GM23248 (cell line): ENCODE results near the gene SCAPER. TPM values are rescaled to one million over a fixed set of nuclear protein-coding genes. Genes with fewer than 3 reads are reported as not detected.
"Not testable (repeated sequence)": the region's sequence is repeated elsewhere in the genome, so short reads cannot be mapped to it uniquely, and the experiment has no call there.

ENCODE experiments used
- DNase-seq: peaks from one replicate; pipeline ENCODE4 v3.0.0-alpha.2; 2015
- H2AFZ ChIP-seq: fragments of 200-600 bp; sonication (generic); 2 replicates; pipeline ENCODE4 v1.6.1; 2016; ENCODE audit warnings: antibody characterized with exemption
- H3F3A ChIP-seq: fragments of 200-600 bp; sonication (generic); 2 replicates; pipeline ENCODE4 v1.6.1; 2016; ENCODE audit warnings: mild to moderate bottlenecking, antibody characterized with exemption, mixed run types; ENCODE audit not compliant: insufficient read depth
- H3K27ac ChIP-seq: fragments of 200-600 bp; sonication (generic); 2 replicates; pipeline ENCODE4 v1.5.1; 2016; ENCODE audit warnings: mild to moderate bottlenecking
- H3K27me3 ChIP-seq: fragments of 200-600 bp; sonication (generic); replicated peaks from 2 replicates; pipeline ENCODE4 v1.6.1; 2016; ENCODE audit warnings: mild to moderate bottlenecking; ENCODE audit not compliant: insufficient read depth
- H3K36me3 ChIP-seq: fragments of 200-600 bp; sonication (generic); 2 replicates; pipeline ENCODE4 v1.6.1; 2016; ENCODE audit warnings: low read depth, mild to moderate bottlenecking
- H3K4me1 ChIP-seq: fragments of 200-600 bp; sonication (generic); 2 replicates; pipeline ENCODE4 v1.6.1; 2016; ENCODE audit warnings: mild to moderate bottlenecking; ENCODE audit not compliant: insufficient read depth
- H3K4me2 ChIP-seq: fragments of 200-600 bp; sonication (generic); one replicate; pipeline ENCODE4 v1.6.1; 2016; ENCODE audit warnings: mild to moderate bottlenecking; ENCODE audit not compliant: unreplicated experiment
- H3K4me3 ChIP-seq: fragments of 200-600 bp; sonication (generic); 2 replicates; pipeline ENCODE4 v1.5.1; 2016; ENCODE audit warnings: mild to moderate bottlenecking
- H3K79me2 ChIP-seq: fragments of 200-600 bp; sonication (generic); 2 replicates; pipeline ENCODE4 v1.6.1; 2016; ENCODE audit warnings: mild to moderate bottlenecking; ENCODE audit not compliant: insufficient read depth
- H3K9ac ChIP-seq: fragments of 200-600 bp; sonication (generic); 2 replicates; pipeline ENCODE4 v1.6.1; 2016; ENCODE audit warnings: mild to moderate bottlenecking
- H3K9me2 ChIP-seq: fragments of 200-600 bp; sonication (generic); 2 replicates; pipeline ENCODE4 v1.6.1; 2016; ENCODE audit warnings: mixed run types, mild to moderate bottlenecking, moderate library complexity; ENCODE audit not compliant: insufficient read depth
- H3K9me3 ChIP-seq: fragments of 200-600 bp; sonication (generic); one replicate; pipeline ENCODE4 v1.6.1; 2017; ENCODE audit warnings: low read depth
- H4K20me1 ChIP-seq: fragments of 200-600 bp; sonication (generic); 2 replicates; pipeline ENCODE4 v1.6.0; 2016; ENCODE audit not compliant: insufficient read depth
- EZH2 ChIP-seq: fragments of 200-600 bp; sonication (generic); IDR thresholded peaks from 2 replicates; pipeline ENCODE4 v1.6.1; 2018; ENCODE audit warnings: antibody characterized with exemption, mild to moderate bottlenecking; ENCODE audit not compliant: insufficient read depth, poor library complexity, severe bottlenecking
- EZH2phosphoT487 ChIP-seq: fragments of 200-600 bp; sonication (generic); IDR thresholded peaks from 2 replicates; pipeline ENCODE4 v1.6.1; 2018; ENCODE audit warnings: antibody characterized with exemption, moderate library complexity, mild to moderate bottlenecking, low read depth; ENCODE audit not compliant: insufficient read depth
- WGBS, 2 experiments: methylation state at CpG; one replicate each; pipeline ENCODE4 v1.1.6; 2015 to 2017; ENCODE audit warnings: low lambda C conversion rate in 2 of 2, low coverage in 1 of 2; ENCODE audit errors: missing lambda C conversion rate in 2 of 2; 5-methylcytosine and 5-hydroxymethylcytosine counted together
- in situ Hi-C: fragments of 300-500 bp; cut with MboI; formaldehyde crosslinking; loops from 2 replicates; pipeline ENCODE4 v1.15.0; 2020
- polyA plus RNA-seq: library from polyadenylated mRNA; unstranded; fragments of >200 nt; fragmentation: Nextera tagmentation; extraction: Ambion mirVana; gene quantifications from 2 replicates; pipeline ENCODE4 v1.2.1, GENCODE V29; 2016
- total RNA-seq: library from RNA; depleted of rRNA; stranded (reverse); fragments of >200 nt; shearing (Covaris generic); gene quantifications from 2 replicates; pipeline ENCODE4 v1.2.3, GENCODE V29; 2014

Gene SCAPER
- total and polyA plus RNA-seq, 2 experiments from 2014 or later, result 5.9 to 7.8 TPM

- H3K27me3 ChIP-seq, result no peaks in the 10 kb centered on the region
- no peaks in the 10 kb centered on the region for H3K9me3 ChIP-seq
- 96 to 97% methylated on average over 4 of the region's 4 CpGs for WGBS, 2 experiments
- H3K4me1 ChIP-seq, result peaks cover 6% of the 10 kb centered on the region
- H3K4me3 ChIP-seq, result no peak overlapping the region
- H4K20me1 ChIP-seq, result no peaks in the 10 kb centered on the region
- no peak overlapping the region for H2AFZ ChIP-seq
- TF ChIP-seq EZH2phosphoT487 (no peak), EZH2 (no peak)
- peaks cover 3% of the 10 kb centered on the region; the same call in 1 of the 2 replicates for H3F3A ChIP-seq
- peaks cover 9% of the 10 kb centered on the region; the same call in 1 of the 2 replicates for H3K79me2 ChIP-seq
- H3K36me3 ChIP-seq, result no peaks in the 10 kb centered on the region
- H3K9ac ChIP-seq, result no peak overlapping the region
- in situ Hi-C loops, result no loop called here
- no peak overlapping the region for H3K4me2 ChIP-seq
- DNase-seq, result no peak
- no peak overlapping the region for H3K27ac ChIP-seq
- no peaks in the 10 kb centered on the region for H3K9me2 ChIP-seq
These were observed 7.0 kb downstream of the SCAPER start for GRCh38 chr15:76898102-76898501.

DNA sequence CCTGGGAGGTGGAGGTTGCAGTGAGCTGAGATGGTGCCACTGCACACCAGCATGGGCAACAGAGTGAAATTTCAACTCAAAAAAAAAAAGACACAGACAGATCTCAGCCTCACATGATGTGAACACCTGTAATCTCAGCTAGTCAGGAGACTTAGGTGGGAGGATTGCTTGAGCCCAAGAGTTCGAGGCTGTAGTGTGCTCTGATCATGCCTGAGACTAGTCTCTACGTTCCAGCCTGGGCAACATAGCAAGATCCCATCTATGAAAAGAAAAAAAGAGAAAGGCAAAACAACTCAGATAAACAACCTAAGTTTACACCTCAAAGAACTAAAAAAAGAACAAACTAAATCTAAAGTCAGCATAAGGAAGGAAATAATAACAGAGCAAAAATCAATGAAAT, 11.0 kb downstream of the SCAPER start:
- H3K27ac ChIP-seq, result no peak overlapping the region
- peaks cover 8% of the 10 kb centered on the region; the same call in 1 of the 2 replicates for H3K79me2 ChIP-seq
- in situ Hi-C loops, result no loop called here
- H3K9me3 ChIP-seq, result no peaks in the 10 kb centered on the region
- H3K27me3 ChIP-seq, result no peaks in the 10 kb centered on the region
- H3K4me3 ChIP-seq, result no peak overlapping the region
- H3K9ac ChIP-seq, result no peak overlapping the region
- no peak overlapping the region for H3K4me2 ChIP-seq
- no peaks in the 10 kb centered on the region for H3K36me3 ChIP-seq
- H3K9me2 ChIP-seq, result no peaks in the 10 kb centered on the region
- no peak overlapping the region for H2AFZ ChIP-seq
- DNase-seq, result no peak
- no peaks in the 10 kb centered on the region for H3K4me1 ChIP-seq
- no peaks in the 10 kb centered on the region for H4K20me1 ChIP-seq
- H3F3A ChIP-seq, result no peaks in the 10 kb centered on the region
- TF ChIP-seq EZH2 (no peak), EZH2phosphoT487 (no peak)
- WGBS, 2 experiments, result 95 to 100% methylated on average over 2 of the region's 2 CpGs

DNA sequence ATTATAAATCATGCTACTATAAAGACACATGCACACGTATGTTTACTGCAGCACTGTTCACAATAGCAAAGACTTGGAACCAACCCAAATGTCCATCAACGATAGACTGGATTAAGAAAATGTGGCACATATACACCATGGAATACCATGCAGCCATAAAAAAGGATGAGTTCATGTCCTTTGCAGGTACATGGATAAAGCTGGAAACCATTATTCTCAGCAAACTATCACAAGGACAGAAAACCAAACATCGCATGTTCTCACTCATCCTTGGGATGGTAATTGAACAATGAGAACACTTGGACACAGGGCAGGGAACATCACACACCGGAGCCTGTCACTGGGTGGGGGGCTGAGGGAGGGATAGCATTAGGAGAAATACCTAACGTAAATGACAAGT, 12.3 kb downstream of the SCAPER start:
- H3K36me3 ChIP-seq, H3K4me2 ChIP-seq, H3K4me1 ChIP-seq, H3K4me3 ChIP-seq, H3K79me2 ChIP-seq, DNase-seq, H4K20me1 ChIP-seq, H3K9me3 ChIP-seq, H3K27ac ChIP-seq, in situ Hi-C loops, H3K27me3 ChIP-seq, H3K9me2 ChIP-seq, H3K9ac ChIP-seq, H3F3A ChIP-seq, H2AFZ ChIP-seq: not testable (repeated sequence)
- WGBS, 2 experiments, result 79 to 82% methylated on average over 5 of the region's 5 CpGs

GRCh38 chr15:76887280-76888141, 17.6 kb downstream of the SCAPER start:
- H2AFZ ChIP-seq, H3K4me1 ChIP-seq, H3K4me3 ChIP-seq, DNase-seq, H3K9me3 ChIP-seq, H4K20me1 ChIP-seq, H3F3A ChIP-seq, H3K9me2 ChIP-seq, H3K4me2 ChIP-seq, H3K27ac ChIP-seq, in situ Hi-C loops, H3K36me3 ChIP-seq, H3K27me3 ChIP-seq, H3K79me2 ChIP-seq, H3K9ac ChIP-seq: not testable (repeated sequence)
- 88 to 90% methylated on average over 14 of the region's 14 CpGs for WGBS, 2 experiments

DNA sequence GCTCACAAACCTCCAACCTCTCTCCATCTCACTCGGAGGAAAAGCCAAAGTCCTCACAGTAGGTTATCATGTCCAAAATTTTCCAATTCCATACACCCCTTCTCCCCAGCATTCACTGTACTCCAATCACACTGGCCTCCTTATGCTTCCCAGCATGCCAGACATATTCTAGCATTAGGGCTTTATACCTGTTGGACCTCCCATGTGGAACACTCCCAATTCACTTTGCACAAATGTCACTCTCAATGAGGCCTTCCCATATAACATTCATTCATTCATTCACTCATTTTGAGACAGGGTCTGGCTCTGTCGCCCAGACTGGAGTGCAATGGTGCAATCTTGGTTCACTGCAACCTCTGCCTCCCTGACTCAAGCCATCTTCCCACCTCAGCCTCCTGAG, 19.9 kb downstream of the SCAPER start:
- H4K20me1 ChIP-seq, result no peaks in the 10 kb centered on the region
- no peaks in the 10 kb centered on the region for H3K9me2 ChIP-seq
- no peak for DNase-seq
- WGBS, 2 experiments, result 88 to 97% methylated on average over 2 of the region's 2 CpGs
- TF ChIP-seq EZH2phosphoT487 (no peak), EZH2 (no peak)
- H3K79me2 ChIP-seq, result no peaks in the 10 kb centered on the region
- no peaks in the 10 kb centered on the region for H3K9me3 ChIP-seq
- H3K27me3 ChIP-seq, result no peaks in the 10 kb centered on the region
- H3K9ac ChIP-seq, result no peak overlapping the region
- no peak overlapping the region for H3K4me2 ChIP-seq
- H3K27ac ChIP-seq, result no peak overlapping the region
- in situ Hi-C loops, result no loop called here
- H3K36me3 ChIP-seq, result no peaks in the 10 kb centered on the region
- no peaks in the 10 kb centered on the region for H3F3A ChIP-seq
- H3K4me1 ChIP-seq, result no peaks in the 10 kb centered on the region
- H3K4me3 ChIP-seq, result no peak overlapping the region
- no peak overlapping the region for H2AFZ ChIP-seq
